LNCaP clone FGC (cell line): ENCODE measurements around the gene SEMA3F.

Source experiments
- DNase-seq: peaks from one replicate; pipeline ENCODE4 v3.0.0-alpha.2; 2011; ENCODE audit warnings: low read depth
- H3K4me3 ChIP-seq: 2 replicates; pipeline ENCODE4 v1.5.1; 2011; ENCODE audit warnings: mild to moderate bottlenecking, low read depth, low read length, control low read depth
- TF ChIP-seq, protein P1 (sequence below): IDR thresholded peaks from 2 replicates; pipeline ENCODE4 v1.5.1; 2012; ENCODE audit warnings: mild to moderate bottlenecking; ENCODE audit not compliant: control insufficient read depth, insufficient read depth; ENCODE audit errors: extremely low read depth

The SEMA3F gene

DNA sequence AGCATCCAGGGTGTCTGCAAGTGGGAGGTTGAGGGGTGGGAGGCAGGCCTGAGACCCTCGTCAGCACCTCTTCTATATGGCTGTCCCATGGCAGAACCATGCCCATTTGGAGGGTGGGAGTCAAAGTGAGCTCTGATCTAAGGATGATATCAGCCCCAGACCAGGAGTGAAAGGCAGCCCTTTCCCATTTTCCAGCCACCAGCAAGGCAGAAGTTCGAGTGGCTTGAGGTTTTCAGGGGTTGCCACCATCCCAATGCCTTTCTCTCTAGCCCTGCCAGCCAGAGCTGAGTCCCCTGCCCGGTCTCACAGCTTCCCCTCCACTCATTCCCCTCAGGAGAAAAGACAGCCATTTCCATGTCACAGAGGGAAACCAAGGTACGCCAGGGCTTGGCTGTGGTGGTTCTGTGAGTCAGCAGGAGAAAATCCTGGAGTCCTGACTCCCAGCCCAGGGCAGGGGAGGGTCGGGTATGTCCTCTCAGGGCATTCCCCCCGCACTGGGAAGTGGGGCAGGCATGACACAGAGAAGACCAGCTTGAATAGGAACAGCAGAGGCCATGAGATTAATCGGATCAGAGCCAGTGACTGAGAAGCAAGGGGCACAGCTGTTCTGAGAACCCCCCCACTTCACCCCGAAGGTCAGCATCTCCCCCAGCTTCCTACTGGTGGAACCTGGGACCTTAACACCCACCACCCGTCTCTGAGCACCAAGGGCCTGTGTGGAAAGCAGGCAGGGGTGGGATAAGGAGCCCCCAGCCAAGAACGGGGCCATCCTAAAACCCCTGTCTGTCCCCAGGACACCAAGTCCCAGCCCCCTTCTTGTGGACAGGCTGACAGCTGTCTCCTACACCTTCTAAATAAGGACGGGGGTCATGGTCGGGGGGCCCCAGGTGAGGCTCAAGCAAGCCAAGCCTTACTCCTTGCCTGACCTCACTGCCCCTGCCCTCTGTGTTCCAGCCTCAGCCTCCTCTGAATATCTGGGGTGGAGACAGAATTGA lies 49.0 kb downstream of the SEMA3F start:
- H3K4me3 ChIP-seq = no peak overlapping the region
- TF ChIP-seq, protein P1, sequence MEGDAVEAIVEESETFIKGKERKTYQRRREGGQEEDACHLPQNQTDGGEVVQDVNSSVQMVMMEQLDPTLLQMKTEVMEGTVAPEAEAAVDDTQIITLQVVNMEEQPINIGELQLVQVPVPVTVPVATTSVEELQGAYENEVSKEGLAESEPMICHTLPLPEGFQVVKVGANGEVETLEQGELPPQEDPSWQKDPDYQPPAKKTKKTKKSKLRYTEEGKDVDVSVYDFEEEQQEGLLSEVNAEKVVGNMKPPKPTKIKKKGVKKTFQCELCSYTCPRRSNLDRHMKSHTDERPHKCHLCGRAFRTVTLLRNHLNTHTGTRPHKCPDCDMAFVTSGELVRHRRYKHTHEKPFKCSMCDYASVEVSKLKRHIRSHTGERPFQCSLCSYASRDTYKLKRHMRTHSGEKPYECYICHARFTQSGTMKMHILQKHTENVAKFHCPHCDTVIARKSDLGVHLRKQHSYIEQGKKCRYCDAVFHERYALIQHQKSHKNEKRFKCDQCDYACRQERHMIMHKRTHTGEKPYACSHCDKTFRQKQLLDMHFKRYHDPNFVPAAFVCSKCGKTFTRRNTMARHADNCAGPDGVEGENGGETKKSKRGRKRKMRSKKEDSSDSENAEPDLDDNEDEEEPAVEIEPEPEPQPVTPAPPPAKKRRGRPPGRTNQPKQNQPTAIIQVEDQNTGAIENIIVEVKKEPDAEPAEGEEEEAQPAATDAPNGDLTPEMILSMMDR = no peak
- DNase-seq = no peak

DNA sequence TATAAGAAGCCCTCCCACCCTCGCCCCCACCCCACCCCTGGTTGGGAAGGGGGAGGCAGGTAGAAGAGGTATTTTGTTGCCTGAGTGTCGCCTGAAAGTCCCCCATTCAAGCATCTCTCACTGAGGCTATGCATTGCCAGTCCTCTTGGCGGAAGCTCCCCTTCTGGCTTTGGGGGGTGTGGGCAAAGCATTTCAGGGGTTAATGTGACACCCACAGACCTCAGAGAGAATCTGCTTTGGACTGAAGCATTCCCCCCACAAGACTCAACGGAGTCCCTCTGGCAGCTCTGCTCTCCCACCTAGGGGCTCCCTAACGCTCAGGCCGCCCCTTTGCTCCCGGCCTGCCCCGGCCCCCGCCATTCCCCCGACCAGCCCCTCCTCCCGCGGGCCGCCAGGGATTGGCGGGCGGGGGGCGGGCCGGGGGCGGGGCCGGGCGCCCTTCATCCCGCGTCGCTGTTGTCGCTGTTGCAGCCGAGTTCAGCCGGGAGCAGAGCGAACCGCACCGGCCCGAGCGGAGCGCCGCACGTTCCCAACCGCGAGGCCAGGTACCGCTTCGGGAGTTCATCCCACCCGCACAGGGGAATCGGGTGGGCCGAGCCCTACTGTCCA lies 49.8 kb downstream of the SEMA3F start, which contains the start of gene SLC38A3:
TSS of gene SLC38A3 (plus strand) at position 468 of the 609 bp plus-strand sequence. CDS start 8,929 bp downstream, outside the sequence.
- no peak for DNase-seq
- no peak within 1 kb of the TSS for H3K4me3 ChIP-seq
- TF ChIP-seq, protein P1 = no peak

DNA sequence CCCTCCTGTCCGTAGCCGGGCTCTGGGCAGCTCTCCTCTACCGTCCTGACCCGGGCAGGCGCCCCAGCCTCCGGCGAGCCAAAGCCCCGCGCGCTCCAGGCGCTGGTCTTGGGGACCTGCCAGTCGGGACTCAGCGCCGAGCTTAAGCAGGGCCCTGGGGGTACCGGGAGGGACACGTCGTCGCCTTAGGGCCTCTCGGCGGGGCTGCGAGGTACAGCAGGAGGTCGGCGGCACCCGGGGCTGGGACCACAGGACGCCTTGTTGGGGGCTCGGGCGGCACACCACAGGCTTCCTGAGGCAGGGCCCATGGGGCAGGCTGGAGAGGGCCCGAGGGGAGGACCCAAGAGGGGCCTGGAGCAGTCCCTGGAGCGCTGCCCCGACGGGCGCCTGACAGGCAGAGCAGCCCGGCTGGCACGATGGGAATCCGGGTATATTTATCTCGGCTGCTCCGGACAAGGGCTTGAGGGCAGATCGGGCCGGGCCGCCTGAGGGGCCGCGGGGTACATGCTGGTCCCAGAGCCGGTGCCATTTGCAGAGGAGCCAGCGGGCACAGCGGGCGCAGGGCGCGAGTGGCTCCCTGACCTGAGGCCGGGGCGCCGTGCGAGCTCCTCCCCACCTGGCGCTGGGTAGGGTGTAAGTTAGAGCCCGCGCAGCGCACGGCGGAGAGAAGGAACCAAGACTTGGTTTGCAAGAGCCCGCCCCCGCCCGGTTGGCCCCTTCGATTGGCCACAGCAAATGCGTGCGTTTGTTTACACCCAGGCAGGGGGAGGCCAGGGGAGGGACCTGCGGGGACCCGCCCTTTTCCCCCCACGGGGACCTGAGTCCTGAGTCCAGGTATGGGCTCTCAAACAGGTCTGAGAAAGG lies 50.5 kb downstream of the SEMA3F start:
- no peak overlapping the region for H3K4me3 ChIP-seq
- TF ChIP-seq, protein P1 = no peak
- no peak for DNase-seq

DNA sequence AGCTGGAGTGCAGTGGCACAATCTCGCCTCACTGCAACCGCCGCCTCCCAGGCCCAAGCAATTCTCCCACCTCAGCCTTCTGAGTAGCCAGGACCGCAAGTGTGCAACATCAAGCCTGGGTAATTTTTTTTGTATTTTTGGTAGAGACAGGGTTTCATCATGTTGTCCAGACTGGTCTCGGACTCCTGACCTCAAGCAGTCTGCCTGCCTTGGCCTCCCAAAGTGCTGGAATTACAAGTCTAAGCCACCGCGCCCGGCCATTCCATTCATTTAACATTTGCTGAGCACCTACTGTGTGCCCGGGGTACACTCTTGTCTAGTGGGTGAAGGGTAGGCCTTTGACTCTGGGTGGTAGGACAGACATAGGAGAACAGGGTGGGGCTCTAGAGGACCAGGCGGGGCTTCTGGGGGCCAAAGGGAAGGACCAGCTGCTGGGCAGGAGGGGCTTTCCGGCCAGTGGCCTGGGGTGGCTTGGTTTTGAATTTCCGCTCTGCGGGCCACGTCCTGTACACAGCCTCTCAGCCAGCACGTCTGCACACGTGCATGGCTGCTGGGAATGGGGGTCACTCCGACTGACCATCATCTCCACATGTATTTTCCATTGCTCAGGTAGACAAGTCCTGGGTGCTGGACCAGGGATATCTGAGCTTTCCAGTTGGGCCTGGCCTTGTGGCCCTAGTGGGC lies 52.4 kb downstream of the SEMA3F start:
- no peak for DNase-seq
- no peak overlapping the region for H3K4me3 ChIP-seq
- TF ChIP-seq, protein P1 = no peak

DNA sequence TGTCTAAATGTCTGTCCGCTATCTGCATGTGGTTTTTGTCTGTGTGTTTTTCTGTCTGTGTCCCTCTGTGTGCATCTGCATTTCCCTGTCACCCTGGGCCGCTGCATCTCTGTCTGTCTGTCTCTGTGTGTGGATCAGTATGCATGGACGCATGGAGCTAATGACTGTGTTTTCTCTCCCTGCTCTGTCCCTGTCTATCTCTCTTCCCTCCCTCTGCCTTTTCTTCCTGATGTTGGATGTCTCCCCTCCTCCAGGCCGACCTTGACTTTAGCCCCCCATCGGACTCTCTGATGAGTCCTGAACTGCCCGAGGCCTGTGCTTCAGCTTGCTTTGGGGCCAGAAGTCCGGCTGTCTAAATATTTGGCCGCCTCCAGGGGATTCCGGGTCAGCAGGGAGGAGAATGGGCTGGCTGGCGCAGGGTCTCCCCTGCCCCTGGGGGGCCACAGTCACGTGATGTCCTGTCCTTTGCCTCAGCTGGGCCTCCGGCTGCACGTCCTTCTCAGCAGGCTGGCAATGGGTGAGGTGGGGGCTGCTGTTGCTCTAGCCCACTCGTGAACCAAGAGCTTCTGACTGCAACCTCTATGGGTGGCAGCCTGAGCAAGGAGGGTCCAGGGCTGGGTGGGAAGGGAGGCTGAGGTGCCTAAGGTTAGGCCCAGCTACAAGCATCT lies 53.7 kb downstream of the SEMA3F start:
- TF ChIP-seq, protein P1 = no peak

DNA sequence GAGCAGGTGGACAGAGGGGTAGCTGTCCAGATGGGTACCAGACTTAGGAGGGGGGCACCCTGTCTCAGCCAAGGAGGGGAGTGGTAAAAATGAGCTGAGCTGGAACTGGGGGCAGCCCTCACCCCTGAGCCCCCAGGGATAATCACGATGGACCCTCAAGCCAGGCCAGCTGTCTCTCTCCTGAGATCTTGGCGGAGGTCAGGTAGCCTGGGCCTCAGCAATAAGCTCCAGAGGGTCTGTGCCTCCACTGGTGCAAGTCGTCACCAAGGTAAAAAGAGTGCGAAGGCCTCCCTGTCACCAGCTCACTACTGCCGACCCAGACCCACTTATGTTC lies 55.0 kb downstream of the SEMA3F start:
- no peak for DNase-seq
- no peak overlapping the region for H3K4me3 ChIP-seq
- TF ChIP-seq, protein P1 = no peak

More for the DNA sequence above, 53.7 kb downstream of the SEMA3F start:
- no peak for DNase-seq
- no peak overlapping the region for H3K4me3 ChIP-seq
